HUES48 (cell line): Measurements from ENCODE around the gene DMC1.
A peak's percentile ranks its signal among the peaks of the same experiment; 100 is the strongest.
"Not testable (repeated sequence)": the region's sequence is repeated elsewhere in the genome, so short reads cannot be mapped to it uniquely, and the experiment has no call there.

ENCODE experiments used
- H3K27ac ChIP-seq: one replicate; pipeline ENCODE4 v1.7.0; 2013; ENCODE audit warnings: low read depth, low read length, inconsistent platforms
- H3K27me3 ChIP-seq: 2 replicates; pipeline ENCODE4 v1.6.1; 2013; ENCODE audit warnings: mild to moderate bottlenecking, low read length; ENCODE audit not compliant: control insufficient read depth, insufficient read depth
- H3K36me3 ChIP-seq: 2 replicates; pipeline ENCODE4 v1.6.1; 2013; ENCODE audit warnings: low read length; ENCODE audit not compliant: control insufficient read depth, insufficient read depth
- H3K4me1 ChIP-seq: 2 replicates; pipeline ENCODE4 v1.6.1; 2013; ENCODE audit warnings: mild to moderate bottlenecking, low read length; ENCODE audit not compliant: control insufficient read depth, insufficient read depth
- H3K4me3 ChIP-seq: 2 replicates; pipeline ENCODE4 v1.5.1; 2013; ENCODE audit warnings: mild to moderate bottlenecking, low read depth, low read length
- H3K9ac ChIP-seq: 2 replicates; pipeline ENCODE4 v1.6.1; 2013; ENCODE audit warnings: mild to moderate bottlenecking, low read depth, low read length, moderate library complexity
- H3K9me3 ChIP-seq: 2 replicates; pipeline ENCODE4 v1.6.1; 2013; ENCODE audit warnings: low read length; ENCODE audit not compliant: control insufficient read depth, insufficient read depth

Gene DMC1

DNA sequence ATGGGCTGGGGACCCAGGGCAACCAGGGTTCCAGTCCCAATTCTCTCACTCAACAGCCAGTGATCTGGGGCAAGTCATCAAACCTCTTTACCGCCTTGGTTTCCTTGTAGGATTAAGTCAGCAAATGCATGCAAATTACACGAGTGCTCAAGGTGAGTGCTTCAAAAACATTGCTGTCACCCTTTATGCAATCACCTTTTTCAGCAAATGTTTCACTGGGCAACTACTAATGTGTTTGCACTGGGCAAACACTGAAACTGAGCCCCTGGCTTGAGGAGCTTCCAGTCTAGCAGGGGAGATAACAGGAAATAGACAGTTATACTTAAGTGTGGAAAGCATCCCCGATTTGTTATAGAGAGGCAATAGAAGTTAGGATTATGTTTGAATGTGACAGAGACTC lies 37.7 kb upstream of the DMC1 start:
- Histone ChIP-seq H3K36me3 (no peaks in the 10 kb centered on the region), H3K27ac (no peak overlapping the region), H3K27me3 (no peaks in the 10 kb centered on the region), H3K9ac (no peak overlapping the region), H3K9me3 (no peaks in the 10 kb centered on the region), H3K4me3 (no peak overlapping the region), H3K4me1 (no peaks in the 10 kb centered on the region)

DNA sequence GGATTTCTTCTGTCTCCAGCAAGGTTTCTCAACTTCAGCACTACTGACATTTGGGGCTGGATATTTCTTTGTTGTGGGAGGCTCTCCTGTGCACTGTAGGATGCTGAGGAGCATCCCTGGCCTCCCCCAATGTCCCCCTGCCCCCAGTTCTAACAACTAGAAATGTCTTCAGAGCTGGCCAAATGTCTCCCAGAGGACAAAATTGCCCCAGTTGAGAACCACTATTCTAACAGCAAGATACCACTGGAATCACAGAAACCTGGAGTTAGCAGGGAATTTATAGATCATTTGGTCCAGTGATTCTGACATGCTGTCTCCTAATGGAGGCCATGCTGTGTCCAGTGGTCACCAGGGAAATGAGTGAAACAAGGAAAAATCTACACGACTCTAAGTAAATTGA lies 32.2 kb upstream of the DMC1 start:
- Histone ChIP-seq H3K36me3 (0 out of 2 replicates have a peak, but pooled peaks cover under 1% of the 10 kb centered on the region), H3K27ac (no peak overlapping the region), H3K9ac (no peak overlapping the region), H3K4me1 (no peaks in the 10 kb centered on the region), H3K4me3 (no peak overlapping the region), H3K9me3 (no peaks in the 10 kb centered on the region), H3K27me3 (no peaks in the 10 kb centered on the region)

DNA sequence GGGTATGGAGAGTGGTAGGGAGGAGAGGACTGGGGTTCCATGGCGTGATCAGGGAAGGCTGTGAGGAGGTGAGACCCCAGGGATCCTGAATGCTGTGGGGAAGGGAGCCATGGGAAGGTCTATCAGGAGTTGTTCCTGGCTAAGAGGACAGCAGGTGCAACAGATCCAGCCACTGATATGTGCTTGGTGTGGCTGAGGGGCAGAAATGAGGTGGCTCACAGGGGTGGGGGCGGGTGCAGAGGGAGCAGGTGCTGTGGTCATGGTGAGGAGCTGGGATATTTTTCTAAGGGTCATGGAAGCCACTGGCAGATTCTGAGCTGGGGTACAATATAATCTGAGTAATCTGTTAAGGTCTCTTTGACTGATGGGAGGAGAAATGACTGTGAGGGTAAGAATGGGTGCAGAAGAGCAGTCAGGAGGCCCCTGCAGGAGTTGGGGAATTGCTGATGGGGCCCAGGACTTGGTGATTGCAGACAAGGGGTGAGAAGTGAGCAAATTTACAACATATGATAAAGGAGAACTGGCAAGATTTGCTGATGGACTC lies 31.3 kb upstream of the DMC1 start:
- Histone ChIP-seq H3K9me3 (no peaks in the 10 kb centered on the region), H3K9ac (no peak overlapping the region), H3K4me1 (no peaks in the 10 kb centered on the region), H3K36me3 (0 out of 2 replicates have a peak, but pooled peaks cover 3% of the 10 kb centered on the region), H3K4me3 (no peak overlapping the region), H3K27me3 (no peaks in the 10 kb centered on the region), H3K27ac (no peak overlapping the region)

DNA sequence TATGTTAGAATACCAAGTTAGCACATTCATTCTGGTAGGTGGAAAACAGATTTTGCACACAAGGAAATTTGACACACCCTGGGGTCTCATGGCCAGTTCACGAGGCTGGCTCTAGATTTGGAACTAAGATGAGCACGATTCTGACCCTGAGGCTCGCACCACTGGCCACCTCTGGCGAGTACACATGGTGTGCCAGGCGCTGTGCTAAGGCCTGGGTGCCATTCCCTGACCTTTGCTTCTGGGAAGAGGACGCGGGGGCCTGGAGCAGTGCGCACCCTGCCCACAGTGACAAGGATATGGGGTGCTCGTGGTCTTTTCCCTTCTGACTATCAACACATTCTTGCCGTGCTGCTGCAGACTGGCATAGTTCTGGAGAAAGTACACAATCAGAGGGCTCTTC lies 29.5 kb upstream of the DMC1 start:
- Histone ChIP-seq H3K27ac (no peak overlapping the region), H3K4me3 (no peak overlapping the region), H3K9me3 (no peaks in the 10 kb centered on the region), H3K4me1 (no peaks in the 10 kb centered on the region), H3K27me3 (no peaks in the 10 kb centered on the region), H3K36me3 (0 out of 2 replicates have a peak, but pooled peaks cover 3% of the 10 kb centered on the region), H3K9ac (no peak overlapping the region)

DNA sequence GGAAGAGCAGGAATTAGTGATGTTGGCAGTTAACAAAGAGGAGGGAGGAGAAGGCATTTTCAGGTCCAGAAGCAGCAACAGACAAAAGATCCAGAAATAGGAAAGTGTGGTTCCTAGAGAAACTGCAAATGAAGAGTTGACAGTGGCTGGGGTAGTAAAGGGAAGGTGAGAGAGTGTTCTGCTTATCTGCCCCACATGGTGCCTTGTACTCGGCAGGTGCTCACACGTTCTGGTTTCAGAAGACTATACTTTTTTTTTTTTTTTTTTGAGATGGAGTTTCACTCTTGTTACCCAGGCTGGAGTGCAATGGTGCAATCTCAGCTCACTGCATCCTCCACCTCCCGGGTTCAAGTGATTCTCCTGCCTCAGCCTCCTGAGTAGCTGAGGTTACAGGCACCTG lies 12.9 kb upstream of the DMC1 start:
- not testable (repeated sequence) for H3K9ac ChIP-seq, H3K4me1 ChIP-seq, H3K27ac ChIP-seq, H3K9me3 ChIP-seq, H3K27me3 ChIP-seq, H3K4me3 ChIP-seq, H3K36me3 ChIP-seq

DNA sequence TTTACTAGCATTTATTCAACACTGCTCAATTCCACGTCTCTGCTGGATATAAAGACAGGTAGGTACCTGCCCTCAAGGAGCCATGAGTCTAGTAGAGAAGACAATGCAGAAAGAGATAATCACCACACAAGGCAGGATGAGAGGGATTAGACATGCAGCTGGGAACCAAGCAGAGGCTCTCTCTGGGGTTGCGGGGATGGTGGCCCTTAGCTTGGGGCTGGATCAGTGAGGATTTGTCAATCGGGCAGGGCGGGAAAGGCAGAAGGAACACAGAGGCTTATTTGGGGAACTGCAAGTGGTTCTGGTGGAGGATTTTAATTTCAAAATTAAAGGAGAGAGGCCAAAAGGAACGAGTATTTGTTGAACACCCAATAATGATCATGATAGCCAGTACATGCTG lies 8.5 kb upstream of the DMC1 start:
- Histone ChIP-seq H3K4me1 (no peaks in the 10 kb centered on the region), H3K27ac (no peak overlapping the region), H3K36me3 (no peaks in the 10 kb centered on the region), H3K9me3 (no peaks in the 10 kb centered on the region), H3K4me3 (no peak overlapping the region), H3K9ac (no peak overlapping the region), H3K27me3 (no peaks in the 10 kb centered on the region)

DNA sequence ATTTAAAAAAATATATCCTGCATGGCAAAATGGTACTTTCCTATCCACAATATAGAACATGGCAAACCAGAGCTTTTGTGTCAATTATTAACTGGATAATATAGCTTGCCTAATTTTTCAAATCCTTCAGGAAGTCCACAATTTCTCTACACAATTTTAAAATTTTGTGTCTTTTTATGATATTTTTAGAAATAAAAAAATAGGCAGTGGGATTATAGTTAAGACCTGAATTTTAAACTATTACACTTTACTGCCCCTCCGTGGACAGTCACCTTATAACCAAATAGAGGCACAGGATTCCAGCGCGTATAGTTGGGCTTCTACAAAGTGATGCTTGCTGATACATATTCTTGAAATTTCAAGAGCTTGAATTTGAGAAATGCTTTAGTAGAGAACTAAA lies 2.1 kb upstream of the DMC1 start:
- Histone ChIP-seq H3K9ac (no peak overlapping the region), H3K36me3 (no peaks in the 10 kb centered on the region), H3K9me3 (no peaks in the 10 kb centered on the region), H3K4me1 (peaks cover 16% of the 10 kb centered on the region), H3K27me3 (no peaks in the 10 kb centered on the region), H3K27ac (no peak overlapping the region), H3K4me3 (no peak overlapping the region)

DNA sequence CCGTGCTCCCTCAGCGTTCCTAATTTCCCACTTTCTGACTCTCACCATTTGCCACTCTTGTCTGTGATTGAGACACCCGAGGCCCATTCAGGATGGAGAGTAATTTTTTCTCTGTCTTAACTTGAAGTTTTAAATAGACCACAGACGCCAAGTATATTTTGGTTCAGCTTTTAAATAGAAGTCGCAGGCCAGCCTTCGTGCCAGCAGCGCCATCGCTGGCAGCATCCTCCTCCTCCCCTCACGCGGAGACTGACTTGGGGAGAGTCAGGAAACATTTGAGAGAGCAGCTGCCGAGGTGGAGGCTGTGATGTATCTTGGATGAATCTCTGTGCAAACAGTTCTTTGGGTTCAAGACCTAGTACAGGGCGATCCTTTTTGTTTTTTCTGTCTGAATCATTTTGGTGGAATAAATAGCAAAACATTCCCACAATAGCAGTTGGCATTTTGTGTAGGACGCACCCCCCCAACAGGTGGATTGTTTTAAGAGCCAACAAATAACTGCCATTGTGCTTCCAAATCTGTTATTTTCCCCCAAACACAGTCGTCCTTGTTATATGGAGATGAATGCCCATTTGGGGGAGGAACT lies 889 bp upstream of the DMC1 start:
- Histone ChIP-seq H3K36me3 (no peaks in the 10 kb centered on the region), H3K27ac (peak overlapping the region; percentile 79), H3K9me3 (no peaks in the 10 kb centered on the region), H3K27me3 (no peaks in the 10 kb centered on the region), H3K4me1 (peaks cover 21% of the 10 kb centered on the region), H3K9ac (peak overlapping the region; percentile 60), H3K4me3 (peak overlapping the region; percentile 72)

DNA sequence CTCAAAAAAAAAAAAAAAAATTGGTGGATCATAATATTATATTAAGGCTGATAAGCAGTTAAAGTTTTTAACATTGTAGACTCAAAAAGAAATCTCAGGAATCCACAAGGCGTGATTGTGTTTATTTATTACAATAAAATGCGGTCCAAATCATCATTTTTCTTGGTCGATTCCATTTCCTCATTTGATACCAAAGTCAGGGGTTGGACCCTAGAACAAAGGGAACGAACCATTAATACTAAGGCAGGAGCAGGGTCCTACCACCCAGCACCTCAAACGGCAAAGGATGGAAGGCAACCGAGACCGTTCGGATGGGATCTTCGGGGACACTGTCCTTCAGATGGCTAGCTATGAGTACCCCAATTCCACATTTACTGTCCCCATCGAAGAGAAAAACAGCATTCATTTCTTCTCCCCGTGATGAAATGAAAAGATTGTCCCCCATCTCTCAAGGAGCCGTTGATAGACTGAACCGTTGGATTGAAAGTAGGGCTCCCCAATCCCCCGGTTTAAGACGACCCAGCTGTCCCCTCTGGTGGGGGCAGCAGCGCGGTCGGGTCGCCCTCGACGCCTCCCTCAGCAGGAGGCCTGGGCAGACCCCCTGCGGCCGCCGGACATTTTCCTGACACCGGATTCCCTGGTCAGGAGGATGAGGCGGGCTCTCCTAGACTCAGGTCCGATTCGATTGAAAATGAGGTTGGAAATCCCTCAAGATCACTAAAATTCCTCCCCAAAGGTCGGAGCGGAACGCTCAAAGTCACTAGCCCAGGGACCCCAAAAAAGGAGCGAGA lies 607 bp downstream of the DMC1 start:
- Histone ChIP-seq H3K4me3 (peak overlapping the region; percentile 90), H3K27ac (peak overlapping the region; percentile 89)

DNA sequence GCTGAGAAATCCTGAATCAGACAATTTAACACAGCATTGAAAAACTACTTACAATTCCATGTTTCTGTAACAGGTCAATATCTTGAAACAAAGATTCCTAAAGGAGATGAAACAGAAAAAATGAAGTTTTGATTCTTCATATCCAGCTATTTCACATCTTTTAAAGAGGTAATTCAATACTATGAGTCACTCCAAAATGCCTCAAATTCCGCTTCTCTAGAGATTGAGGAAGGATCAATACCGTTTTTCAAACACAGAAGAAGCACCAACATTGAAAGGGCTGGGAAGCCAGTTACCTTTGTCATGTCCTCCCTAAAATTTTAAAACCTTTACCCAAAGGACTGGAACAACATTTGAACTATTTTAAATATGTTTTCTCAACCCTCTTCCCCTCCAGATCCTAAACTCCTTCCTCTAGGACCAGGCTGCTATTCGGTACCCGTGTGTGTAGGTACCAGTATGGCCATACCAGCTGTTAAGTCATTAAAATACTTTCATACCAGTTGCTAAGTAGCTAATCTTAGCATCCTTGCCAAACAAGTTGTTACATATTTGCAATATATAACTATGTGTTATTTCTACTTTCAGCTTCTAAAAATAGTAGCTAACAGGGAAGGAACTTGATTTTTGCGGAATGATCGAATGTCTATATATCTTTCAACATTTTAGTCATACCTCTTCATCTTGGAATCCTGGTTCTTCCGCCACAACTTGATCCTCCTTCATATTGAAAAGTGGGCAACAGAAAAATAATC lies 2.3 kb downstream of the DMC1 start:
- H3K9ac ChIP-seq, result no peak overlapping the region
- H3K36me3 ChIP-seq, result no peaks in the 10 kb centered on the region
- H3K4me3 ChIP-seq, result no peak overlapping the region
- peaks cover 21% of the 10 kb centered on the region for H3K4me1 ChIP-seq
- H3K27me3 ChIP-seq, result no peaks in the 10 kb centered on the region
- H3K27ac ChIP-seq, result peak overlapping the region; percentile 43
- no peaks in the 10 kb centered on the region for H3K9me3 ChIP-seq

More for the DNA sequence above, 607 bp downstream of the DMC1 start:
- H3K36me3 ChIP-seq, result no peaks in the 10 kb centered on the region
- H3K4me1 ChIP-seq, result peaks cover 21% of the 10 kb centered on the region
- H3K9me3 ChIP-seq, result no peaks in the 10 kb centered on the region
- no peaks in the 10 kb centered on the region for H3K27me3 ChIP-seq
- H3K9ac ChIP-seq, result peak overlapping the region; percentile 93
